GDM1 (cell line): ENCODE measurements around the gene LRRC75A.
"Not testable (repeated sequence)": the region's sequence is repeated elsewhere in the genome, so short reads cannot be mapped to it uniquely, and the experiment has no call there.

Experiments used
- DNase-seq: peaks from one replicate; lab custom pipeline; 2025; lab: John Stamatoyannopoulos, UW

Gene LRRC75A

GRCh38 chr17:16450028-16450427 is 42.0 kb downstream of the LRRC75A start:
- no peak for DNase-seq

DNA sequence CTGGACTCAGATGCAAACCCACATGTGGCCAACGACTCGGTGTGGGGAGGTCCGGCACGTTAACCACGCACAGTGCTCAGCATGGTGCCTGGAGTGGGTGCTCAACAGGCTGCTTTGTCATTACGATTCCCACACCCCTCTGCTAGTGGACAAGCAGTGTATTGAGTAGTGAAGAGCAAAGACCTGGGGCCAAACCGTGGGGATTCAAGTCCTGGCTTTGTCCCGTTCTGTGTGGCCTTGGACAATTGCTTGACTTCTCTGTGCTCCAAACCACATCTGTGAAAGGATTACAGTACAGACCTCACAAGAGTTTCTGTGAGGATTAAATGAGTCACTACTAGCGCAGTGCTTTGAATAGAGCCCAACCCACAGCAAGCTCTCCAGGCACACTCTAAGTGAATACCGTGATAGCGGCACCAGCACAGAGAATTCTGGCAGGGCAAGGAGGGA is 42.8 kb downstream of the LRRC75A start:
- DNase-seq = no peak

GRCh38 chr17:16448490-16448889 is 43.5 kb downstream of the LRRC75A start:
- no peak for DNase-seq

DNA sequence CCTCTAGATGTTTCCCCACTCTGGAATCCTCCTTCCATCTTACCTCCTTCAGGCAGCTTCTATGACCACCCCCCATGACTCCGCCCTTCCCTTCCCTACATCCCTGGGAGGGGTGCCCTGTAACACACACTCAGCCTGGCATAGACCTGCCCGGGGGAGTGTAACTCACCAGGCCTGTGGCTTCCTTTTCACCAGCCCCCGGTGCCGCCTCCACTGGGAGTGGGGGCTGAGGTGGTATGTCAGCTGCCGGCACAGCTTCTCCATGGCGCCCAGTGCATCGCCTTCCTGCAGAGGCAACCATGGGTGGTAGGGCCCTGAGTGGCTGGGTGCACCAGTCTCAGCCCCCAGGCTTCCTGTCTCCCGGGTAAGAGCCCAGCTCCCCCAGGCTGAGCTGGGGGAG is 44.3 kb downstream of the LRRC75A start:
- DNase-seq = no peak

GRCh38 chr17:16446338-16446983 is 45.5 kb downstream of the LRRC75A start:
- DNase-seq = no peak

GRCh38 chr17:16444258-16444886 is 47.6 kb downstream of the LRRC75A start:
- DNase-seq = no peak

GRCh38 chr17:16443511-16444257 is 48.3 kb downstream of the LRRC75A start:
- no peak for DNase-seq

- no peak for DNase-seq
Measured at GRCh38 chr17:16442594-16443510, 49.1 kb downstream of the LRRC75A start.

DNA sequence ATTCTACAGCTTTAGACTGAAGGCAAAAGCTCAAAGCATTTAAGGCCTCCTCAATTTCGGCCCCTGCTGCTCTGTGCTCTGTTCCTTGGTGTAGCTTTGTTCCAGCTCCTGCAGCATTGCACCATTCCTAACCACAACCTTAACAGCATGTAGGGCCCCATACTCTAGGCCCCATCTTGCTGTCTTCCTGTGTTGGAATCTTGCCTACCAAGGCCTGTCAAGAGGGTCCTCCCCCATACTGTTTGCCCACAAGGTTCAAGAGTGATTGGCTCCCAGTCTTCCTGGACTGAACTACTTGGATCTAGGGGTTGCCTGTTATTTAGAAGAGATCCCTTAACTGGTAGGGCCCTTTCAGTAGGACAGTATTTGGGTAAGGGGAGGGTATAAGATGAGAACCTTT is 49.9 kb downstream of the LRRC75A start:
- no peak for DNase-seq

GRCh38 chr17:16440901-16441629 is 50.9 kb downstream of the LRRC75A start:
- DNase-seq = no peak

DNA sequence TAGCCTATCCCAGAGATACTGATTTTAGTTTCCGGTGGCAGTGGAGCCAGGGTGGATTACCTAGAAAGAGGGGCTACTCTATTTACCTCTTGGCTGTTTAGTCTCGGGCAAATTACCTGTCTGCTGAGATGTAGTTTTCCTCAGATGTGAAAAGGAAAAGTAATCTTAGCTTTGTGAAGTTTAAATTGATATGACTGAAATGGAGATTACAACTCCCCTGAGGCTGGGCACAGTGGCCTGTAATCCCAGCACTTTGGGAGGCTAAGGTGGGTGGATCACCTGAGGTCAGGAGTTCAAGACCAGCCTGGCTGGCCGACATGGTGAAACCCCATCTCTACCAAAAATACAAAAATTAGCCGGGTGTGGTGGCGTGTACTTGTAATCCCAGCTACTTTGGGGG is 51.6 kb downstream of the LRRC75A start:
- DNase-seq = not testable (repeated sequence)

DNA sequence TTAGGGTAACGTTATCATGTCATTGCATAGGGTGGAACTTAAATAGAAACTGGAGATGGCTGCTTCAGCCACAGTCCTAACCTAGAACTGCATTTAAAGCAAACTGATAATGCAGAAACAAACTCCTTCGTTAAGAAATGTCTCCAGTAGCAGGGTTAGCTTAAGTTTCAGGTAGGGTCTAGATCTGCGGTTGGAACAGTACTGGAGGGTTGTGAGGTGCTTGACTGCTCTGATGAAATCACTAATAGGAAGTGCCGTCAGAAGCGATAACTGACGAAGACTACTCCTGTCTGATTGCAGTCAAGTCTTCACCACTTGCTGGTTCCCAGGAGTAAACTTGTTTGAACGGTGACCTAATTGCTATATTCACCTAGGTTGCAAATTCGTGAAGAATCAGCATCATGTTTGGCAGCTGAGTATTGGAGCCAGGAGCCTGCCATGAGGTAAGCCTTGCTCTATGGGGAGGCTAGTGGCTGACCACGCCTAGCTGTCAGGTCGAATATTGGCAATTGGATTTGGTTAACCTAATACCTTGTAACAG is 52.1 kb downstream of the LRRC75A start:
- DNase-seq = no peak

DNA sequence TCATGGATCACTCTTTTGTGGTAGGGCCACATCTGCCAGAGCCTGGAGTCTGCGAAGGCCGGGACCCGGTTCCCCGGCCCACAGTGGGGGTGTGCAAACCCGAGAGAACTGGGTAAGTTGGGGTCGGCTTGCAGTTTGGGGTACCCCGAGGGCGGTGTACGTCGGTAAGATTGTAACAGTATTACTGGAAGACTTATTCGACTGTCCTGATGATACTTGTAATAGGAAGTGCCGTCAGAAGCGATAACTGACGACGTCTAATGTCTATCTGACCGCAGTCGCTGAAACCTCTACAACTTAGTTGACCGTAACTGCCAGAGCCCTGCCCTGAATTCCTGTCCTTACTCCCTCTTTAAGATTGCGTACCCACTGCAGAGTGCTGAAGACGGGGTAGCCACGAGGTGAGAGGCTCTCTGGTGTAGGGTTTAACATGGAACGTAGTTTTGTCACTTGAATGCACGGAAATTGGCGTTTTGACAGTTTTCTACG is 52.6 kb downstream of the LRRC75A start:
- no peak for DNase-seq

DNA sequence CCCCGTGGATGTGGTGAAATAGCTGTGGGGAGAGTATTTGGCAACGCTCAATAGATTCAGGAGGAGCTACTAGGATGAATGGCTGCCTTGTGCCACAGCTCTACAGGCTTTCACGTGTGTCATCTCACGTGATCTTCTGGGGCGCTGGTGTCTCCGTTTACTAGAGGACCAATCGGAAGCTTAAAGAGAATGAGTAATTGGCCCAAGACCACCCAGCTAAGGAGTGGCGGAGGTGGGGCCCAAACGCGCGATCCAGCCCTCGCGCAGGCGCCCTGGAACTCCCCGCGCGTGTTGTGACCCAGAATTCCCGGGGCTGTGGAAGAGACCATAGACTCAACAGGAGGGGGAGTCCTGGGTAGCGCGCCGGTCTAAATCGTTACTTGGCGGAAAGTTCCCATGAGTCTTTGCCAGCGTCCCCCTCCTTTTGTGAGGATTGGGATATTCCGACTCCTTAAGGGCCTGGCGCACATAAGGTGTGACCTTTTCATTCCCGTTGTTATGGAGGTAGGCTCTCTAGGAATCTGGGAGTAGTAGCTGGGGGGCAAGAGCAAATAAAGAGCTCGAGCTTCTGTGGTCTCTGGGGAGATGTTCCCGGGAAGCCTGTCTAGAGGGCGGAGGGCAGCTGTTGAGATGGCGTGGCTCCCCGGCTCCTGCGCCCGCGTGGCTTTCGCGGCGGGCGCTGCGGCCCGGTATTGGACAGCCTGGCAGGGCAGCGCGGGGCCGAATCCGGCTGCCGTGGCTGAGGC is 53.3 kb downstream of the LRRC75A start:
- DNase-seq = peak; percentile 99

- no peak for DNase-seq
Measured at GRCh38 chr17:16438173-16438556, 53.8 kb downstream of the LRRC75A start.

- no peak for DNase-seq
Measured at GRCh38 chr17:16437083-16437482, 54.9 kb downstream of the LRRC75A start.

- no peak for DNase-seq
Measured at GRCh38 chr17:16435925-16436886, 55.8 kb downstream of the LRRC75A start.

- DNase-seq = no peak
Measured at GRCh38 chr17:16434662-16435061, 57.3 kb downstream of the LRRC75A start.

- DNase-seq = no peak
Measured at GRCh38 chr17:16433514-16433913, 58.5 kb downstream of the LRRC75A start.
